PC-3 (cell line): Measurements from ENCODE around the gene RAI14. TPM values are rescaled to one million over a fixed set of nuclear protein-coding genes. Genes with fewer than 3 reads are reported as not detected.
"Not testable (repeated sequence)": the region's sequence is repeated elsewhere in the genome, so short reads cannot be mapped to it uniquely, and the experiment has no call there.

Source experiments
- ATAC-seq: fragments of 200-7000 bp; cut with Tn5 transposase; 2 replicates; pipeline ENCODE4 v1.9.1; 2020; ENCODE audit warnings: mild to moderate bottlenecking, moderate library complexity
- BruUV-seq: library from RNA; stranded (reverse); fragments of 400-500 nt; replicated peaks from 2 replicates; lab custom pipeline; 2021; lab: Mats Ljungman, UMichigan
- CTCF ChIA-PET: fragments of 300-600 bp; sonication (Branson Sonifier 250); formaldehyde crosslinking; loops from one replicate; lab custom pipeline; 2022; ENCODE audit warnings: antibody characterized with exemption; lab: Charles Lee
- POLR2A ChIA-PET: fragments of 300-600 bp; sonication (Branson Sonifier 250); formaldehyde crosslinking; loops from one replicate; lab custom pipeline; 2022; ENCODE audit warnings: antibody characterized with exemption; ENCODE audit not compliant: unreplicated experiment; lab: Charles Lee
- DNase-seq: peaks from one replicate; pipeline ENCODE4 v3.0.0-alpha.2; 2015
- H2AFZ ChIP-seq: fragments of 300-600 bp; sonication (generic); 2 replicates; pipeline ENCODE4 v1.6.0; 2016; ENCODE audit warnings: antibody characterized with exemption, low read length
- H3F3A ChIP-seq: fragments of 300-600 bp; sonication (generic); one replicate; pipeline ENCODE4 v1.6.0; 2017; ENCODE audit warnings: antibody characterized with exemption, low read length, control low read depth, mild to moderate bottlenecking; ENCODE audit not compliant: unreplicated experiment
- H3K27ac ChIP-seq: fragments of 300-600 bp; sonication (generic); 2 replicates; pipeline ENCODE4 v1.5.1; 2016; ENCODE audit warnings: mild to moderate bottlenecking, low read length
- H3K27me3 ChIP-seq: fragments of 300-600 bp; sonication (generic); 2 replicates; pipeline ENCODE4 v1.6.1; 2016; ENCODE audit warnings: low read length, mixed read lengths
- H3K36me3 ChIP-seq: fragments of 300-600 bp; sonication (generic); 2 replicates; pipeline ENCODE4 v1.6.1; 2016; ENCODE audit warnings: low read depth, mixed run types, low read length, mixed read lengths
- H3K4me1 ChIP-seq: fragments of 300-600 bp; sonication (generic); 2 replicates; pipeline ENCODE4 v1.5.1; 2016; ENCODE audit warnings: low read length; ENCODE audit not compliant: insufficient read depth
- H3K4me2 ChIP-seq: fragments of 300-600 bp; sonication (generic); 2 replicates; pipeline ENCODE4 v1.6.0; 2016; ENCODE audit warnings: low read length
- H3K4me3 ChIP-seq: fragments of 300-600 bp; sonication (generic); 2 replicates; pipeline ENCODE4 v1.5.1; 2016; ENCODE audit warnings: mild to moderate bottlenecking, low read length, mixed read lengths
- H3K79me2 ChIP-seq: fragments of 300-600 bp; sonication (generic); 2 replicates; pipeline ENCODE4 v1.6.1; 2017; ENCODE audit warnings: low read length, mixed read lengths
- H3K9ac ChIP-seq: fragments of 300-600 bp; sonication (generic); 2 replicates; pipeline ENCODE4 v1.6.0; 2016; ENCODE audit warnings: mild to moderate bottlenecking, low read length
- H3K9me2 ChIP-seq: fragments of 300-600 bp; sonication (generic); replicated peaks from 2 replicates; pipeline ENCODE4 v1.6.1; 2016; ENCODE audit warnings: mixed run types, low read length, mixed read lengths
- H3K9me3 ChIP-seq: fragments of 300-600 bp; sonication (generic); 2 replicates; pipeline ENCODE4 v1.6.1; 2016; ENCODE audit warnings: low read length, mixed read lengths
- H4K20me1 ChIP-seq: fragments of 300-600 bp; sonication (generic); 2 replicates; pipeline ENCODE4 v1.6.1; 2016; ENCODE audit warnings: low read length, mixed read lengths
- CTCF ChIP-seq: fragments of 300-600 bp; sonication (generic); conservative IDR thresholded peaks from 2 replicates; pipeline ENCODE4 v1.5.1; 2017; ENCODE audit warnings: antibody characterized with exemption, low read depth, mild to moderate bottlenecking, low read length
- EZH2 ChIP-seq: fragments of 300-600 bp; sonication (generic); IDR thresholded peaks from one replicate; pipeline ENCODE4 v1.6.1; 2017; ENCODE audit warnings: antibody characterized with exemption, mild to moderate bottlenecking, low read length; ENCODE audit not compliant: unreplicated experiment
- EZH2phosphoT487 ChIP-seq: fragments of 300-600 bp; sonication (generic); IDR thresholded peaks from 2 replicates; pipeline ENCODE4 v1.6.1; 2018; ENCODE audit warnings: mild to moderate bottlenecking, antibody characterized with exemption, low read length, borderline replicate concordance
- intact Hi-C: fragments of 100-400 bp; cut with micrococcal nuclease; formaldehyde crosslinking; loops from 2 replicates; pipeline ENCODE4 v1.9.0; 2023
- total RNA-seq: library from RNA; depleted of rRNA; stranded (reverse); fragments of >200 nt; gene quantifications from 2 replicates; pipeline ENCODE4 v1.2.3, GENCODE V29; 2014

RAI14 gene
- total RNA-seq, 1 experiment from 2014 or later, result 73.5 TPM

GRCh38 chr5:34826347-34826746 lies 170.2 kb downstream of the RAI14 start:
- no peak for ATAC-seq

GRCh38 chr5:34827588-34828506 lies 171.7 kb downstream of the RAI14 start:
- ChIA-PET CTCF (no interaction called here), POLR2A (interaction anchor here (0.5 kb wide), 1 partner anchor 200 kb away, joined by 3 read pairs; no protein-coding TSS in a partner anchor)
- no peak overlapping the region for H3K9ac ChIP-seq
- ATAC-seq (no peak), DNase-seq (no peak)
- H3F3A ChIP-seq, result no peaks in the 10 kb centered on the region
- no peaks in the 10 kb centered on the region for H4K20me1 ChIP-seq
- no peaks in the 10 kb centered on the region for H3K27me3 ChIP-seq
- H3K4me2 ChIP-seq, result no peak overlapping the region
- H3K4me1 ChIP-seq, result no peaks in the 10 kb centered on the region
- H3K36me3 ChIP-seq, result peaks cover 78% of the 10 kb centered on the region
- intact Hi-C loops, result no loop called here
- BruUV-seq, result no TSS peak
- H3K4me3 ChIP-seq, result no peak overlapping the region
- H3K9me2 ChIP-seq, result no peaks in the 10 kb centered on the region
- TF ChIP-seq EZH2phosphoT487, result no peak
- no peak overlapping the region for H3K27ac ChIP-seq
- no peaks in the 10 kb centered on the region for H3K79me2 ChIP-seq
- H2AFZ ChIP-seq, result no peak overlapping the region
- no peaks in the 10 kb centered on the region for H3K9me3 ChIP-seq

More at GRCh38 chr5:34826347-34826746, 170.2 kb downstream of the RAI14 start:
- no peak overlapping the region for H2AFZ ChIP-seq
- TF ChIP-seq EZH2 (no peak), EZH2phosphoT487 (no peak), CTCF (no peak)
- no peaks in the 10 kb centered on the region for H3K27me3 ChIP-seq
- intact Hi-C loops, result no loop called here
- no peak overlapping the region for H3K9ac ChIP-seq
- H3K4me2 ChIP-seq, result no peak overlapping the region
- CTCF ChIA-PET, result no interaction called here
- no peak for DNase-seq
- no peak overlapping the region for H3K27ac ChIP-seq
- H3K4me3 ChIP-seq, result no peak overlapping the region
- peaks cover 70% of the 10 kb centered on the region for H3K36me3 ChIP-seq
- no peaks in the 10 kb centered on the region for H4K20me1 ChIP-seq
- H3K4me1 ChIP-seq, result no peaks in the 10 kb centered on the region
- POLR2A ChIA-PET, result no interaction called here
- H3K9me2 ChIP-seq, result no peaks in the 10 kb centered on the region
- no peaks in the 10 kb centered on the region for H3K79me2 ChIP-seq
- no peaks in the 10 kb centered on the region for H3K9me3 ChIP-seq
- no TSS peak for BruUV-seq
- H3F3A ChIP-seq, result no peaks in the 10 kb centered on the region

DNA sequence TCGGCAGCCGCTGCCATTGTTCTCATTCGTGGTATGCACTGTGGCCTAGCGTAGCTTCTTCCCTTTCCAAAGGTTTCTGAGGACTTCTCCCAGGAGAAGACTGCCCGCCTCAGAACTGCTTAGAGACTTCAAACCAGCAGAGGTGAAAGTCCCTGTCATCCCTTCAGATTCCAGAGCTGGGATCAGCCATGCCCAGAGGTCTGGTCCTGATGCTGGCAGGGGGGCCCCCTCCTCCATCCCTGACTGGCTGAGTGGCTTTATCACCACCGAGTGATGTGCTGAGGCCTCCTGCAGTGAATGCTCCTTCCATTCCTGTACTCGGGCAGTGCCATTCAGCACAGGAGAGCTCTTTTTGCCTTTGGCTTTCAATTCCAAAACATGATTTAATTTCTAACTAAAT lies 174.7 kb downstream of the RAI14 start:
- H3K9me3 ChIP-seq, H3K79me2 ChIP-seq, H3K9ac ChIP-seq, H2AFZ ChIP-seq, ATAC-seq, H3K4me2 ChIP-seq, H3F3A ChIP-seq, H3K9me2 ChIP-seq, H3K4me1 ChIP-seq, H3K4me3 ChIP-seq, H4K20me1 ChIP-seq, H3K27me3 ChIP-seq, POLR2A ChIA-PET, CTCF ChIA-PET, DNase-seq, H3K27ac ChIP-seq, BruUV-seq: not testable (repeated sequence)
- H3K36me3 ChIP-seq, result peaks cover 62% of the 10 kb centered on the region
- intact Hi-C loops, result loop anchor here (10.0 kb wide), 1 partner anchor 306 kb away; no protein-coding TSS in a partner anchor
